MM.1S (cell line): Measurements from ENCODE around the gene DONSON.

Source experiments
- DNase-seq: peaks from one replicate; pipeline ENCODE4 v3.0.0-alpha.2; 2015
- H2AFZ ChIP-seq: fragments of 300-600 bp; sonication (generic); 2 replicates; pipeline ENCODE4 v1.6.0; 2016; ENCODE audit warnings: antibody characterized with exemption, low read length
- H3F3A ChIP-seq: fragments of 300-600 bp; sonication (generic); 2 replicates; pipeline ENCODE4 v1.6.1; 2016; ENCODE audit warnings: mild to moderate bottlenecking, antibody characterized with exemption, low read length, moderate library complexity, mixed read lengths; ENCODE audit not compliant: insufficient read depth
- H3K27ac ChIP-seq: fragments of 300-600 bp; sonication (generic); 2 replicates; pipeline ENCODE4 v1.5.1; 2016; ENCODE audit warnings: mild to moderate bottlenecking, low read length
- H3K27me3 ChIP-seq: fragments of 300-600 bp; sonication (generic); replicated peaks from 2 replicates; pipeline ENCODE4 v1.6.0; 2016; ENCODE audit warnings: low read length; ENCODE audit not compliant: insufficient read depth
- H3K36me3 ChIP-seq: fragments of 300-600 bp; sonication (generic); replicated peaks from 2 replicates; pipeline ENCODE4 v1.6.1; 2016; ENCODE audit warnings: mild to moderate bottlenecking, low read length, mixed read lengths; ENCODE audit not compliant: insufficient read depth
- H3K4me1 ChIP-seq: fragments of 300-600 bp; sonication (generic); 2 replicates; pipeline ENCODE4 v1.6.1; 2016; ENCODE audit warnings: low read length, mixed read lengths
- H3K4me2 ChIP-seq: fragments of 300-600 bp; sonication (generic); 2 replicates; pipeline ENCODE4 v1.6.0; 2016; ENCODE audit warnings: low read depth, low read length
- H3K4me3 ChIP-seq: fragments of 300-600 bp; sonication (generic); 2 replicates; pipeline ENCODE4 v1.5.1; 2016; ENCODE audit warnings: low read length, mixed read lengths
- H3K79me2 ChIP-seq: fragments of 300-600 bp; sonication (generic); 2 replicates; pipeline ENCODE4 v1.6.1; 2016; ENCODE audit warnings: mixed run types, low read length, mixed read lengths
- H3K9ac ChIP-seq: fragments of 300-600 bp; sonication (generic); 2 replicates; pipeline ENCODE4 v1.6.1; 2016; ENCODE audit warnings: low read length, mixed read lengths
- H3K9me2 ChIP-seq: fragments of 300-600 bp; sonication (generic); replicated peaks from 2 replicates; pipeline ENCODE4 v1.6.1; 2016; ENCODE audit warnings: mild to moderate bottlenecking, low read length, mixed read lengths; ENCODE audit not compliant: insufficient read depth
- H3K9me3 ChIP-seq: fragments of 300-600 bp; sonication (generic); replicated peaks from 2 replicates; pipeline ENCODE4 v1.6.1; 2016; ENCODE audit warnings: mild to moderate bottlenecking, low read length, mixed read lengths; ENCODE audit not compliant: insufficient read depth
- H4K20me1 ChIP-seq: fragments of 300-600 bp; sonication (generic); 2 replicates; pipeline ENCODE4 v1.6.1; 2016; ENCODE audit warnings: mild to moderate bottlenecking, low read length, moderate library complexity, mixed read lengths; ENCODE audit not compliant: insufficient read depth
- EZH2 ChIP-seq: fragments of 300-600 bp; sonication (generic); optimal IDR thresholded peaks from 2 replicates; pipeline ENCODE3; 2017; ENCODE audit warnings: low read depth, mild to moderate bottlenecking, antibody characterized with exemption, low read length, mixed read lengths
- EZH2phosphoT487 ChIP-seq: fragments of 300-600 bp; sonication (generic); IDR thresholded peaks from 2 replicates; pipeline ENCODE4 v1.6.1; 2018; ENCODE audit warnings: antibody characterized with exemption, low read length
- TF ChIP-seq, protein P1 (sequence below): fragments of 300-600 bp; sonication (generic); IDR thresholded peaks from 2 replicates; pipeline ENCODE4 v1.5.1; 2016; ENCODE audit warnings: antibody characterized with exemption, low read length, mixed read lengths

The DONSON gene

DNA sequence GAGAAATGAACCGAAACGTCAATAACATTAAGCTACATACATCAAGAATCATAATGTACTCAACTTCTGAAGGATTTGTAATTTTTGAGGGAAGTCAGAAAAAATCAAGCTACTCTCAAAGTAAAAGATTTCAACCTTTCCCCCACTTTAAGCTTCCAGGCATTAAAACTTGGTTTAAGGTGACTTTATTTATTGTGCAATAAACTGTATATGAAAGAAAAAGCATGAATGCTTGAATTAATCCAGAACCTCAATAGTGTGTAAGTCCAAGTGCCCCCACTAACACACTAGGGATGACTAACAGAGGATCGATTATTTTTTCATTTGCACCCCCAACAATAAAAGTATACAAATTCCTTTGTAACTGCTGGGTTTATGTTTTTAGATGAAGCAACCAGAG lies 57.5 kb downstream of the DONSON start:
- TF ChIP-seq EZH2 (no peak), EZH2phosphoT487 (no peak)
- TF ChIP-seq, protein P1, sequence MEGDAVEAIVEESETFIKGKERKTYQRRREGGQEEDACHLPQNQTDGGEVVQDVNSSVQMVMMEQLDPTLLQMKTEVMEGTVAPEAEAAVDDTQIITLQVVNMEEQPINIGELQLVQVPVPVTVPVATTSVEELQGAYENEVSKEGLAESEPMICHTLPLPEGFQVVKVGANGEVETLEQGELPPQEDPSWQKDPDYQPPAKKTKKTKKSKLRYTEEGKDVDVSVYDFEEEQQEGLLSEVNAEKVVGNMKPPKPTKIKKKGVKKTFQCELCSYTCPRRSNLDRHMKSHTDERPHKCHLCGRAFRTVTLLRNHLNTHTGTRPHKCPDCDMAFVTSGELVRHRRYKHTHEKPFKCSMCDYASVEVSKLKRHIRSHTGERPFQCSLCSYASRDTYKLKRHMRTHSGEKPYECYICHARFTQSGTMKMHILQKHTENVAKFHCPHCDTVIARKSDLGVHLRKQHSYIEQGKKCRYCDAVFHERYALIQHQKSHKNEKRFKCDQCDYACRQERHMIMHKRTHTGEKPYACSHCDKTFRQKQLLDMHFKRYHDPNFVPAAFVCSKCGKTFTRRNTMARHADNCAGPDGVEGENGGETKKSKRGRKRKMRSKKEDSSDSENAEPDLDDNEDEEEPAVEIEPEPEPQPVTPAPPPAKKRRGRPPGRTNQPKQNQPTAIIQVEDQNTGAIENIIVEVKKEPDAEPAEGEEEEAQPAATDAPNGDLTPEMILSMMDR = no peak
- Histone ChIP-seq H3K4me2 (no peak overlapping the region), H2AFZ (no peak overlapping the region), H3K9me2 (no peaks in the 10 kb centered on the region), H3K27ac (no peak overlapping the region), H3K9me3 (no peaks in the 10 kb centered on the region), H3K9ac (no peak overlapping the region), H3K4me3 (no peak overlapping the region), H3K36me3 (peaks cover 37% of the 10 kb centered on the region), H3F3A (no peaks in the 10 kb centered on the region), H3K4me1 (no peaks in the 10 kb centered on the region), H3K27me3 (no peaks in the 10 kb centered on the region), H3K79me2 (peaks cover 23% of the 10 kb centered on the region), H4K20me1 (no peaks in the 10 kb centered on the region)
- DNase-seq = no peak
